Right atrium auricular region (tissue), 2 donors: ENCODE results near the gene PLCH1. TPM values are rescaled to one million over a fixed set of nuclear protein-coding genes. Genes with fewer than 3 reads are reported as not detected.
A peak's percentile ranks its signal among the peaks of the same experiment; 100 is the strongest.

ENCODE experiments used
- DNase-seq: peaks from one replicate; pipeline ENCODE4 v3.0.0-alpha.2; 2019; ENCODE audit warnings: low spot score
- H3K27ac ChIP-seq, 2 donors: fragments of 200-600 bp; sonication (generic); 1 replicate in 1 of 2; 2 replicates in 1 of 2; pipeline ENCODE4 v1.5.1; 2016 to 2019
- H3K27me3 ChIP-seq, 2 donors: fragments of 200-600 bp; sonication (generic); one replicate each; pipeline versions ENCODE4 v1.5.1 to v1.6.0; 2017 to 2019
- H3K36me3 ChIP-seq: fragments of 200-600 bp; sonication (generic); one replicate; pipeline ENCODE4 v1.5.1; 2016
- H3K4me1 ChIP-seq, 2 donors: fragments of 200-600 bp; sonication (generic); one replicate each; pipeline versions ENCODE4 v1.5.1 to v1.6.0; 2017 to 2019
- H3K4me3 ChIP-seq, 2 donors: fragments of 200-600 bp; sonication (generic); 1 replicate in 1 of 2; 2 replicates in 1 of 2; pipeline ENCODE4 v1.5.1; 2017 to 2019; ENCODE audit warnings: mild to moderate bottlenecking in 1 of 2, moderate library complexity in 1 of 2
- H3K9me3 ChIP-seq, 2 donors: fragments of 200-600 bp; sonication (generic); one replicate each; pipeline ENCODE4 v1.5.1; 2019
- total RNA-seq, 2 donors: library from RNA; depleted of rRNA; stranded (reverse); fragments of >200 nt; gene quantifications; one replicate each; pipeline ENCODE4 v1.1.0, GENCODE V29; 2016
- TF ChIP-seq, protein P1 (sequence below), 2 donors: fragments of 200-600 bp; sonication (generic); IDR thresholded peaks; one replicate each; pipeline ENCODE4 v1.5.1; 2019; ENCODE audit warnings: antibody characterized with exemption in 2 of 2

PLCH1 gene
- total RNA-seq, 2 donors from 2014 or later, result 1.4 to 1.5 TPM

DNA sequence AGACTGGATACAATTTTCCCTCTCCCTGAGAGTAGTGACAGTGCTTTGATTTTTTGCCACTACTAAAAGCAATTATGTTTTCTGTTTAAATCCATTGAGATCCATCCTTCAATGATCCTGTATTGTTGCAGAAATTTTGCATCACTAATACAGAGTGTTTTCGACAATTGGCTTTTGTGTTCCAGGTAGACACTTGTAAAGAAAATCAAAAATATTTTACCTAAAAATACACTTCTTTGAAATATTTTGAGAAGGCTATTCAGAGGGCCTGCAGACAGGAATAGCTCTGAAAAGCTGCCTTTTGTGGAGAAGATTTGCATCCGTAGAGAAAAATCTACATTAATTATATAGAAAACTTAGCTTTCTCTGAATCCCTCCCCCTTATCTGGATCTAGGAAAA, 384.6 kb downstream of the PLCH1 start:
- Histone ChIP-seq H3K36me3 (no peaks in the 10 kb centered on the region), H3K9me3 (peaks cover 0 to 5% of the 10 kb centered on the region in 2 donors), H3K4me1 (no peaks in the 10 kb centered on the region), H3K27me3 (no peaks in the 10 kb centered on the region), H3K4me3 (no peak overlapping the region), H3K27ac (no peak overlapping the region)
- TF ChIP-seq, protein P1, sequence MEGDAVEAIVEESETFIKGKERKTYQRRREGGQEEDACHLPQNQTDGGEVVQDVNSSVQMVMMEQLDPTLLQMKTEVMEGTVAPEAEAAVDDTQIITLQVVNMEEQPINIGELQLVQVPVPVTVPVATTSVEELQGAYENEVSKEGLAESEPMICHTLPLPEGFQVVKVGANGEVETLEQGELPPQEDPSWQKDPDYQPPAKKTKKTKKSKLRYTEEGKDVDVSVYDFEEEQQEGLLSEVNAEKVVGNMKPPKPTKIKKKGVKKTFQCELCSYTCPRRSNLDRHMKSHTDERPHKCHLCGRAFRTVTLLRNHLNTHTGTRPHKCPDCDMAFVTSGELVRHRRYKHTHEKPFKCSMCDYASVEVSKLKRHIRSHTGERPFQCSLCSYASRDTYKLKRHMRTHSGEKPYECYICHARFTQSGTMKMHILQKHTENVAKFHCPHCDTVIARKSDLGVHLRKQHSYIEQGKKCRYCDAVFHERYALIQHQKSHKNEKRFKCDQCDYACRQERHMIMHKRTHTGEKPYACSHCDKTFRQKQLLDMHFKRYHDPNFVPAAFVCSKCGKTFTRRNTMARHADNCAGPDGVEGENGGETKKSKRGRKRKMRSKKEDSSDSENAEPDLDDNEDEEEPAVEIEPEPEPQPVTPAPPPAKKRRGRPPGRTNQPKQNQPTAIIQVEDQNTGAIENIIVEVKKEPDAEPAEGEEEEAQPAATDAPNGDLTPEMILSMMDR (IDR thresholded peaks at IDR 0.05), result no peak
- DNase-seq, result no peak

DNA sequence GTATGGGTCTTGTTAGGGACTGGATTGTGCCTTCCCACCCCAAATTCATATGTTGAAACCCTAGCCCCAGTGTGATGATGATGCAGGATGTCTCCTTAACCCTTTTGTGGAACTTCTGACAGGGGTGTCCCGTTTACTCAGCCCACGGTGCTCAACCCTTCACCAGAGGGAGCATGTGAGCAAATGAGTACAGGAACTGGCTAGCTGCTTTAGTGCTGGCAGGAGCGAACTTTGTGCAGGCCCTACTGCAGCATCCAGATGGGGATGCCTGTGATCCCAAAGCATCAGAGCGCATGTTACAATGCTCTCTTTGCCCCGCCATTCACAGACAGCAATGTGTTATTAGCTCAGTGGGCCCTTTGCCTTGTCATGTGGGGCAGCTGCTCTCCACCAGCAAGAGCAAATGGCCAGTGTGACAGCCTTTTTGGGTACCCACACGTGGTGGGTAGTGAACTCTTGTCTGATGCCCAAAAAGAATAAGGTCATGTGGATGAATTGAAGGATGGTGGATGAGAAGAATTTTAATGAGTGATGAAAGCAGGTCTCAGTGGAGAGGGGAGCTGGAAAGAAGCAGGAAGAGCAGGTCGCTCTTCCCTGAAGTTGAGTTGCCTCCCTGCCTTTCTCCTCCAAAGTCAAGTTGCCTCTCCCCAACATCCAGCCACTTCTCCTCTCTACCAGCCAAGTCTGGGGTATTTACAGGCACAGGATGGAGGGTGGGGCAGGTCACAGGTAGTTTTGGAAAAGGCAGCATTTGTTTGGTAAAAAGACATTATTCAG, 388.1 kb downstream of the PLCH1 start:
- no peak overlapping the region for H3K4me3 ChIP-seq
- no peaks in the 10 kb centered on the region for H3K36me3 ChIP-seq
- H3K27me3 ChIP-seq, result no peaks in the 10 kb centered on the region
- H3K9me3 ChIP-seq, result no peaks in the 10 kb centered on the region
- no peak overlapping the region for H3K27ac ChIP-seq
- H3K4me1 ChIP-seq, result no peaks in the 10 kb centered on the region
- no peak for DNase-seq
- TF ChIP-seq, protein P1 (IDR thresholded peaks at IDR 0.05), result peak in 1 of 2 donors; percentile 27

DNA sequence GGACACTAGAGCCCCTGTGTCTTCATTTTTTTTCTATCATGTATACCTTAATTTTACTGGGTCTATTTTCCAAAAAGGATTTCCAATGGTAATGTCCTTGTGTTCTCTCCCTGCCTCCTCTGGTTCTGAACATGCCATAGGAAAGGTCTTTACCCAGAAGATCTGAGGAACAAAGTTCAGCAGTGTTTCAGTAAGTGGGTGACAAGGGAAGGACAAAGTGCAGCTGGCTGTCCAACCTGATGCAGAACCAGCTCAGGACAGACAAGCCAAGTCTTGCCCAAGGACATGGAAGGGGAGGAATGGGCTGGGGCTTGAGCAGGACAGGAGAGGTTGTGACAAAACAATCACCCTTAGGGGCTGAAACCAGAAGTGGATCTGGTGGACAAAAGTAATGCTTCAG, 390.2 kb downstream of the PLCH1 start:
- no peak overlapping the region for H3K4me3 ChIP-seq
- no peaks in the 10 kb centered on the region for H3K36me3 ChIP-seq
- H3K27me3 ChIP-seq, result no peaks in the 10 kb centered on the region
- no peaks in the 10 kb centered on the region for H3K4me1 ChIP-seq
- no peak for DNase-seq
- TF ChIP-seq, protein P1 (IDR thresholded peaks at IDR 0.05), result no peak
- H3K9me3 ChIP-seq, result no peaks in the 10 kb centered on the region
- no peak overlapping the region for H3K27ac ChIP-seq

DNA sequence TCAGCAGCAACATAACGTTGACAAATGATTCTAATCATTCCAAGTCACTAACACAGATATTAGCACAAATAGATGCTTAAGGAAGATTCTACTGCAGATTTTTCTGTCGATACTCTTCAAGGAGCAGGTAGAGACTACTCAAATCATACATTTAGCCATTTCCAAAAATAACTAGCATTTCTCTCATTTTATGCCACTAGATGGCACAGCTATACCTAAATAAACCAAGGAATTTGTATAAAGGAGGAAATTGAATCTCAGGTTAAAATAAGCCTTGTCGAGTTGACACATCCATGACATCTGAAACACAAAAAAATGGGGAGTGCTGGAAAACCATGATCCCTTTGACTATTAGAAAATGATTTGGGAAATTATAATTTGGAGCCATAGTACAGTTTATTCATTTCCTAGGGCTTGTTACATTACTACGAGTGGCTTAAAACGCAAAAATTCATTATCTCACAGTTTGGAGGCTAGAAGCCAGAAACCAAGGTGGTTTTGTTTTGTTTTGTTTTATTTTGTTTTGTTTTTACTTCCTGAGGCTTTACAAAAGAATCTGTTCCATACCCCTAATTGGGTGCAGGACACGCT, 391.9 kb downstream of the PLCH1 start:
- no peak for DNase-seq
- TF ChIP-seq, protein P1 (IDR thresholded peaks at IDR 0.05), result peak in 1 of 2 donors; percentile 66

DNA sequence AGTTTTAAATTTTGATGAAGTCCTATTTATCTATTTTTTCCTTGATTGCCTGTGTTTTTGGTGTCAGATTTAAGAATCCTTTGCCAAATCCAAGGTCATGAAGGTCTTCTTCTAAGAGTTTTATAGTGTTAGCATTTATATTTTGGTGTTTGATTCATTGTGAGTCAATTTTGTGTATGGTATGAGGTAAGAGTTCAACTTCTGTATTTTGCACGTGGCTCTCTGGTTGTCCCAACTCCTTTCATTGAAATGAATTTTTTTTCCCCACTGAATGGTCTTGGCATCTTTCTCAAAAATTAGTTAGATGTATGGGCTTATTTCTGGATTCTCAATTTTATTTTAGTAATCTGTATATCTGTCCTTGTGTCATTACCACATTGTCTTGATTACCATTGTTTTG, 394.3 kb downstream of the PLCH1 start:
- no peak for DNase-seq
- Histone ChIP-seq H3K9me3 (no peaks in the 10 kb centered on the region), H3K4me1 (no peaks in the 10 kb centered on the region), H3K27me3 (no peaks in the 10 kb centered on the region), H3K4me3 (no peak overlapping the region), H3K36me3 (no peaks in the 10 kb centered on the region), H3K27ac (no peak overlapping the region)
- TF ChIP-seq, protein P1 (IDR thresholded peaks at IDR 0.05), result no peak

More for the DNA sequence above, 391.9 kb downstream of the PLCH1 start:
- no peaks in the 10 kb centered on the region for H3K27me3 ChIP-seq
- no peaks in the 10 kb centered on the region for H3K36me3 ChIP-seq
- no peaks in the 10 kb centered on the region for H3K9me3 ChIP-seq
- H3K4me1 ChIP-seq, result no peaks in the 10 kb centered on the region
- H3K27ac ChIP-seq, result no peak overlapping the region
- no peak overlapping the region for H3K4me3 ChIP-seq
